GM12878 (cell line): Measurements from ENCODE around the gene ATG3. TPM values are rescaled to one million over a fixed set of nuclear protein-coding genes. Genes with fewer than 3 reads are reported as not detected.

Experiments used
- ATAC-seq: fragments of 200-7000 bp; cut with Tn5 transposase; 3 replicates; pipeline ENCODE4 v1.9.1; 2020; ENCODE audit warnings: mild to moderate bottlenecking, moderate library complexity
- BruUV-seq: library from RNA; stranded (reverse); fragments of 400-500 nt; replicated peaks from 2 replicates; lab custom pipeline; 2021; lab: Mats Ljungman, UMichigan
- CTCF ChIA-PET: fragments of 300-600 bp; sonication (Branson Sonifier 250); formaldehyde crosslinking; extraction: SDS; loops from one replicate; lab custom pipeline; 2021; ENCODE audit warnings: inconsistent platforms; lab: Yijun Ruan, JAX
- POLR2A ChIA-PET: fragments of 350-600 bp; formaldehyde crosslinking; extraction: SDS; loops from one replicate; lab custom pipeline; 2021; ENCODE audit warnings: inconsistent platforms; lab: Charles Lee
- RAD21 ChIA-PET: fragments of 300-600 bp; sonication (Branson Sonifier 250); formaldehyde crosslinking; loops from one replicate; lab custom pipeline; 2023; ENCODE audit warnings: antibody characterized with exemption; ENCODE audit not compliant: unreplicated experiment; lab: Charles Lee
- SMC1A ChIA-PET: fragments of 300-600 bp; sonication (Branson Sonifier 250); formaldehyde crosslinking; loops from one replicate; lab custom pipeline; 2023; ENCODE audit not compliant: unreplicated experiment, uncharacterized antibody; lab: Charles Lee
- DNase-seq: peaks from one replicate; pipeline ENCODE4 v3.0.0-alpha.2; 2011; ENCODE audit warnings: low read depth, low spot score
- FAIRE-seq: peaks from 3 replicates; lab custom pipeline; 2011; peaks lifted over from hg19 to GRCh38; lab: Jason Lieb, UNC
- H2AFZ ChIP-seq: 2 replicates; pipeline ENCODE4 v1.6.0; 2011; ENCODE audit warnings: low read depth, low read length, control low read depth; ENCODE audit not compliant: control insufficient read depth
- H3K27ac ChIP-seq: 2 replicates; pipeline ENCODE4 v1.5.1; 2011; ENCODE audit warnings: control low read depth; ENCODE audit not compliant: control insufficient read depth, insufficient read depth
- H3K27me3 ChIP-seq, 2 experiments: replicated peaks in 1 of 2; 2 replicates each; pipeline versions ENCODE4 v1.6.0 to v1.6.1; 2011; ENCODE audit warnings: low read length in 1 of 2; ENCODE audit not compliant: control insufficient read depth in 2 of 2, insufficient read depth in 2 of 2
- H3K36me3 ChIP-seq, 2 experiments: 2 replicates each; pipeline ENCODE4 v1.5.1; 2011; ENCODE audit warnings: low read length in 1 of 2; ENCODE audit not compliant: control insufficient read depth in 2 of 2, insufficient read depth in 2 of 2
- H3K4me1 ChIP-seq: 2 replicates; pipeline ENCODE4 v1.6.1; 2011; ENCODE audit warnings: mild to moderate bottlenecking, low read length, moderate library complexity, mixed read lengths; ENCODE audit not compliant: control insufficient read depth, insufficient read depth
- H3K4me2 ChIP-seq: 2 replicates; pipeline ENCODE4 v1.6.0; 2011; ENCODE audit warnings: control low read depth; ENCODE audit not compliant: control insufficient read depth, insufficient read depth
- H3K4me3 ChIP-seq: fragments of 200-600 bp; sonication (generic); 2 replicates; pipeline ENCODE4 v1.5.1; 2016
- H3K79me2 ChIP-seq: 2 replicates; pipeline ENCODE4 v1.6.0; 2011; ENCODE audit warnings: low read length; ENCODE audit not compliant: control insufficient read depth, insufficient read depth
- H3K9ac ChIP-seq: 2 replicates; pipeline ENCODE4 v1.8.0; 2011; ENCODE audit warnings: low read length, control low read depth, mixed read lengths; ENCODE audit not compliant: control insufficient read depth, insufficient read depth
- H3K9me3 ChIP-seq: replicated peaks from 3 replicates; pipeline ENCODE4 v1.5.1; 2011; ENCODE audit warnings: mild to moderate bottlenecking, low read length; ENCODE audit not compliant: control insufficient read depth, insufficient read depth
- H4K20me1 ChIP-seq: 2 replicates; pipeline ENCODE4 v1.6.0; 2011; ENCODE audit not compliant: control insufficient read depth, insufficient read depth
- CBFB ChIP-seq: IDR thresholded peaks from 2 replicates; pipeline ENCODE4 v1.6.1; 2016; ENCODE audit warnings: antibody characterized with exemption, low read depth
- FOXK2 ChIP-seq: fragments of 450-650 bp; IDR thresholded peaks from 2 replicates; pipeline ENCODE4 v1.6.1; 2017; ENCODE audit warnings: mild to moderate bottlenecking, moderate library complexity
- FOXM1 ChIP-seq: IDR thresholded peaks from 2 replicates; pipeline ENCODE4 v1.6.1; 2012; ENCODE audit warnings: low read depth, mild to moderate bottlenecking, inconsistent platforms, low read length, moderate library complexity
- PAX5 ChIP-seq: IDR thresholded peaks from 2 replicates; pipeline ENCODE4 v1.6.1; 2011; ENCODE audit warnings: low read depth, low read length, borderline replicate concordance
- PAX8 ChIP-seq: fragments of 450-650 bp; IDR thresholded peaks from 2 replicates; pipeline ENCODE4 v1.6.1; 2017; ENCODE audit warnings: mild to moderate bottlenecking, moderate library complexity
- RBBP5 ChIP-seq: fragments of 200-600 bp; sonication (generic); conservative IDR thresholded peaks from 2 replicates; pipeline ENCODE4 v1.6.1; 2016
- RUNX3 ChIP-seq: IDR thresholded peaks from 2 replicates; pipeline ENCODE4 v1.6.1; 2012; ENCODE audit warnings: low read length, inconsistent platforms
- ZNF217 ChIP-seq: fragments of 450-650 bp; IDR thresholded peaks from 2 replicates; pipeline ENCODE4 v1.6.1; 2017; ENCODE audit warnings: antibody characterized with exemption, mild to moderate bottlenecking
- WGBS: methylation state at CpG from one replicate; pipeline ENCODE4 v1.1.6; 2016; ENCODE audit warnings: low lambda C conversion rate; ENCODE audit not compliant: insufficient replicate concordance, insufficient coverage; ENCODE audit errors: missing lambda C conversion rate; 5-methylcytosine and 5-hydroxymethylcytosine counted together
- in situ Hi-C: fragments of 300-500 bp; cut with MboI; formaldehyde crosslinking; loops from 9 replicates; pipeline ENCODE4 v1.14.3; 2018; ENCODE audit warnings: mixed read lengths
- intact Hi-C: fragments of 100-400 bp; cut with micrococcal nuclease; formaldehyde crosslinking; loops from one replicate; pipeline ENCODE4 v1.14.2; 2022; ENCODE audit not compliant: unreplicated experiment
- polyA plus RNA-seq, 11 experiments: library from polyadenylated mRNA; depleted of rRNA in 4 of 11; unstranded in 6 of 11; stranded (reverse) in 5 of 11; fragments of >200 nt; fragmentation: Nextera tagmentation in 4 of 11; fragmentation: Illumina TruSeq in 1 of 11; extraction: Ambion mirVana in 4 of 11; extraction: Trizol in 1 of 11; gene quantifications; 1 replicate in 1 of 11; 2 replicates in 10 of 11; pipeline versions ENCODE4 v1.2.1 to v1.2.3, GENCODE V29; 2011 to 2016; ENCODE audit warnings: inconsistent platforms in 2 of 11, missing spikeins in 2 of 11, low read depth in 1 of 11
- total RNA-seq, 4 experiments: library from RNA; depleted of rRNA in 3 of 4; stranded (reverse); fragments of >200 nt in 3 of 4; fragmentation: Illumina TruSeq in 1 of 4; extraction: Trizol in 1 of 4; gene quantifications; 2 replicates each; pipeline versions ENCODE4 v1.2.1 to v1.2.3, GENCODE V29; 2013 to 2021
- TF ChIP-seq, protein P1 (sequence below): fragments of 450-650 bp; IDR thresholded peaks from 2 replicates; pipeline ENCODE4 v1.6.1; 2017; ENCODE audit warnings: borderline replicate concordance
- TF ChIP-seq, protein P2 (sequence below): IDR thresholded peaks from 2 replicates; pipeline ENCODE4 v1.6.1; 2012; ENCODE audit warnings: low read length, inconsistent platforms
- TF ChIP-seq, protein P3 (sequence below), 3 experiments: IDR thresholded peaks in 2 of 3; conservative IDR thresholded peaks in 1 of 3; 2 replicates each; pipeline ENCODE4 v1.5.1; 2011; ENCODE audit warnings: low read depth in 3 of 3, low read length in 3 of 3, mild to moderate bottlenecking in 3 of 3, control low read depth in 2 of 3, moderate library complexity in 2 of 3, inconsistent platforms in 1 of 3, mixed read lengths in 1 of 3; ENCODE audit not compliant: control insufficient read depth in 2 of 3, insufficient read depth in 1 of 3; ENCODE audit errors: extremely low read depth in 1 of 3

Gene ATG3
- total and polyA plus RNA-seq, 10 of the 15 experiments (the other 5 are each of a cell fraction or from before 2014, with no cell fraction given): 49.8 to 97.0 (median 63.6) TPM

DNA sequence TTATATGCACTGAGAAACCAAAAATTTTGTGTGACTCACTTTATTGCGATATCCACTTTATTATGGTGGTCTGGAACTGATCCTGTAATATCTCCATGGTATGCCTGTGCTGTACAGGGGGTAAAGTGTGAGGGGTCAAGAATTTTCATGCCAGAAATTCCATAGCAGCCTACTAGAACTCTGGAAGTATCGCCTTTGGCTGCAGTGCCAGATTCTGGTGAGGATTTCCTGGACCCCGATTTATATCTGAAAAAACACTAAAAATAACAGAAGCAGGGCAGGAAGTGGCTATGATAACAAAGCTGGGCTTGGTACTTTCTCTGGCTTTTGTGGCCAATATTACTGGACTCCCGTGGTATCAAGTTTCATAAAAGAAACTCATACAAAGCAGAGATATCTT is 42.8 kb upstream of the ATG3 start:
- Histone ChIP-seq H3K4me3 (no peak overlapping the region), H3K36me3 (no peaks in the 10 kb centered on the region), H3K4me1 (peaks cover 16% of the 10 kb centered on the region), H3K4me2 (no peak overlapping the region), H3K9ac (no peak overlapping the region), H3K27me3 (peaks cover 0 to 8% of the 10 kb centered on the region in 2 experiments; a peak in 2 of 4 replicates), H3K79me2 (no peaks in the 10 kb centered on the region), H3K9me3 (no peaks in the 10 kb centered on the region), H4K20me1 (no peaks in the 10 kb centered on the region), H3K27ac (no peak overlapping the region), H2AFZ (no peak overlapping the region)
- ChIA-PET RAD21 (no interaction called here), CTCF (interaction anchor here (2.3 kb wide), 1 partner anchor 22 kb away, joined by 7 read pairs; no protein-coding TSS in a partner anchor), POLR2A (interaction anchor here (0.6 kb wide), 1 partner anchor 13 kb away, joined by 3 read pairs; no protein-coding TSS in a partner anchor), SMC1A (no interaction called here)
- no peak for ATAC-seq
- TF ChIP-seq PAX5: no peak
- TF ChIP-seq RUNX3: peak; percentile 17; the same call in 1 of the 2 replicates
- FAIRE-seq: no peak
- intact Hi-C loops (loop anchor here (5.0 kb wide), 1 partner anchor 73 kb away; no protein-coding TSS in a partner anchor), in situ Hi-C loops (no loop called here)
- 36% methylated on average over 4 of the region's 4 CpGs for WGBS
- no peak for DNase-seq
- no TSS peak for BruUV-seq

DNA sequence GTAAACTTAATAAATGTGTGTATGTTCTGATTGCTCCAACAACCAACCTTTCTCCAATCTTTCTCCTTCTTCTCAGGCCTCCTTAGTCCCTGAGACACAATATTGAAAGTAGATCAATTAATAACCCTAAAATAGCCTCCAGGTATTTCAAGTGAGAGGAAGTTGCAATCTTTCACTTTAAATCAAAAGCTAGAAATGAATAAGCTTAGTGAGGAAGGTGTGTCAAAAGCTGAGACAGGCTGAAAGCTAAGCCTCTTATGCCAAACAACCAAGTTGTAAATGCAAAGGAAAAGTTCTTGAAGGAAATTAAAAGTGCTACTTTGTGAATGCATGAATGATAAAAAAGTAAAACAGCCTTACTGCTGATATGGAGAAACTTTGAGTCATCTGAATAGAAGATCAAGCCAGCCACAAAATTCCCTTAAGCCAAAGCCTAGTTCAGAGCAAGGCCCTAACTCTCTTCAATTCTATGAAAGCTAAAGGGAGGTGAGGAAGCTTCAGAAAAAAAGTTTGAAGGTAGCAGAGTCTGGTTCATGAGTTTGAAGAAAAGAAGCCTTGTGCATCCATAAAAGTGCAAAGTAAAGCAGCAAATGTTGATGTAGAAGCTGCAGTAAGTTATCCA is 40.6 kb upstream of the ATG3 start:
- no peak overlapping the region for H3K9ac ChIP-seq
- peak; percentile 79 for FAIRE-seq
- no peak overlapping the region for H3K27ac ChIP-seq
- peak; percentile 13 for DNase-seq
- no peak overlapping the region for H2AFZ ChIP-seq
- ChIA-PET RAD21 (interaction anchor here (1.1 kb wide), 1 partner anchor 41 kb away, joined by 3 read pairs; no protein-coding TSS in a partner anchor), CTCF (interaction anchor here (0.7 to 2.8 kb wide), 5 partner anchors 12 to 433 kb away, joined by 3 to 13 read pairs (median 4); no protein-coding TSS in a partner anchor), POLR2A (interaction anchor here (0.6 kb wide), 1 partner anchor 49 kb away, joined by 3 read pairs; no protein-coding TSS in a partner anchor), SMC1A (interaction anchor here (0.6 to 1.6 kb wide), 3 partner anchors 10 to 723 kb away, joined by 3 read pairs; no protein-coding TSS in a partner anchor)
- H3K79me2 ChIP-seq: no peaks in the 10 kb centered on the region
- peaks cover 16% of the 10 kb centered on the region for H3K4me1 ChIP-seq
- H3K27me3 ChIP-seq: peaks cover 0 to 5% of the 10 kb centered on the region in 2 experiments; a peak in 2 of 4 replicates
- no peak overlapping the region for H3K4me3 ChIP-seq
- no peaks in the 10 kb centered on the region for H4K20me1 ChIP-seq
- in situ Hi-C loops: no loop called here
- ATAC-seq: peak; percentile 82
- H3K36me3 ChIP-seq: no peaks in the 10 kb centered on the region
- intact Hi-C loops: loop anchor here (5.0 kb wide), 1 partner anchor 75 kb away; no protein-coding TSS in a partner anchor
- peak overlapping the region; percentile 30; the same call in 1 of the 2 replicates for H3K4me2 ChIP-seq
- no peaks in the 10 kb centered on the region for H3K9me3 ChIP-seq
- no TSS peak for BruUV-seq
- TF ChIP-seq, protein P1, sequence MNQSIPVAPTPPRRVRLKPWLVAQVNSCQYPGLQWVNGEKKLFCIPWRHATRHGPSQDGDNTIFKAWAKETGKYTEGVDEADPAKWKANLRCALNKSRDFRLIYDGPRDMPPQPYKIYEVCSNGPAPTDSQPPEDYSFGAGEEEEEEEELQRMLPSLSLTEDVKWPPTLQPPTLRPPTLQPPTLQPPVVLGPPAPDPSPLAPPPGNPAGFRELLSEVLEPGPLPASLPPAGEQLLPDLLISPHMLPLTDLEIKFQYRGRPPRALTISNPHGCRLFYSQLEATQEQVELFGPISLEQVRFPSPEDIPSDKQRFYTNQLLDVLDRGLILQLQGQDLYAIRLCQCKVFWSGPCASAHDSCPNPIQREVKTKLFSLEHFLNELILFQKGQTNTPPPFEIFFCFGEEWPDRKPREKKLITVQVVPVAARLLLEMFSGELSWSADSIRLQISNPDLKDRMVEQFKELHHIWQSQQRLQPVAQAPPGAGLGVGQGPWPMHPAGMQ: no peak
- no peak for TF ChIP-seq RBBP5
- no peak for TF ChIP-seq PAX8
- peak; percentile 56; the same call in 1 of the 2 replicates for TF ChIP-seq FOXM1
- no peak for TF ChIP-seq CBFB
- peak; percentile 66; the same call in 1 of the 2 replicates for TF ChIP-seq ZNF217
- TF ChIP-seq, protein P2, sequence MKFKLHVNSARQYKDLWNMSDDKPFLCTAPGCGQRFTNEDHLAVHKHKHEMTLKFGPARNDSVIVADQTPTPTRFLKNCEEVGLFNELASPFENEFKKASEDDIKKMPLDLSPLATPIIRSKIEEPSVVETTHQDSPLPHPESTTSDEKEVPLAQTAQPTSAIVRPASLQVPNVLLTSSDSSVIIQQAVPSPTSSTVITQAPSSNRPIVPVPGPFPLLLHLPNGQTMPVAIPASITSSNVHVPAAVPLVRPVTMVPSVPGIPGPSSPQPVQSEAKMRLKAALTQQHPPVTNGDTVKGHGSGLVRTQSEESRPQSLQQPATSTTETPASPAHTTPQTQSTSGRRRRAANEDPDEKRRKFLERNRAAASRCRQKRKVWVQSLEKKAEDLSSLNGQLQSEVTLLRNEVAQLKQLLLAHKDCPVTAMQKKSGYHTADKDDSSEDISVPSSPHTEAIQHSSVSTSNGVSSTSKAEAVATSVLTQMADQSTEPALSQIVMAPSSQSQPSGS: peak; percentile 71
- TF ChIP-seq FOXK2: no peak
- TF ChIP-seq, protein P3, sequence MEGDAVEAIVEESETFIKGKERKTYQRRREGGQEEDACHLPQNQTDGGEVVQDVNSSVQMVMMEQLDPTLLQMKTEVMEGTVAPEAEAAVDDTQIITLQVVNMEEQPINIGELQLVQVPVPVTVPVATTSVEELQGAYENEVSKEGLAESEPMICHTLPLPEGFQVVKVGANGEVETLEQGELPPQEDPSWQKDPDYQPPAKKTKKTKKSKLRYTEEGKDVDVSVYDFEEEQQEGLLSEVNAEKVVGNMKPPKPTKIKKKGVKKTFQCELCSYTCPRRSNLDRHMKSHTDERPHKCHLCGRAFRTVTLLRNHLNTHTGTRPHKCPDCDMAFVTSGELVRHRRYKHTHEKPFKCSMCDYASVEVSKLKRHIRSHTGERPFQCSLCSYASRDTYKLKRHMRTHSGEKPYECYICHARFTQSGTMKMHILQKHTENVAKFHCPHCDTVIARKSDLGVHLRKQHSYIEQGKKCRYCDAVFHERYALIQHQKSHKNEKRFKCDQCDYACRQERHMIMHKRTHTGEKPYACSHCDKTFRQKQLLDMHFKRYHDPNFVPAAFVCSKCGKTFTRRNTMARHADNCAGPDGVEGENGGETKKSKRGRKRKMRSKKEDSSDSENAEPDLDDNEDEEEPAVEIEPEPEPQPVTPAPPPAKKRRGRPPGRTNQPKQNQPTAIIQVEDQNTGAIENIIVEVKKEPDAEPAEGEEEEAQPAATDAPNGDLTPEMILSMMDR (IDR thresholded peaks at IDR 0.05 in 2 of 3, conservative IDR thresholded peaks at IDR 0.05 in 1 of 3; ENCODE audit: control insufficient read depth in 2 of 3, extremely low read depth in 1 of 3, insufficient read depth in 1 of 3, low read depth in 3 of 3, low read length in 3 of 3): no peak
